ENCODE results near the gene SNX13.

DNA sequence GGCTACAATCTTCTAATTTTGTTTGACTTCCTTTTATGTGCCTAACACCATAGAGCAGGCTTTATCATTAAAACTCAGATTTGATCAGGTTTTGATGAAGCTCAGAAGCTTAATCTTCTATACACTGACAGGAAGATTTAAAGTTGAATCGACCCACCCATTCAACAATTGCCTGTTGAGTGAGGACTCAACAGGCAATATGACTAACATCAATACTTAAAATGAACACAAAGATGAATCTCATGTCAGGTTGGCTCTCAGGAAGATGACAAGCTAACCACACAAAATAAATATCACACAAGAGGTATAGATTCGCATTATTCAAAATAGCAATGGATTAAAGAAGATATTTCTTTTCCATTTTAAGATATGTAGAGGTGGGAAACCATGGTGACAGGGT lies 36.7 kb upstream of the SNX13 start:
- TF ChIP-seq EZH2phosphoT487 (IDR thresholded peaks at IDR 0.05; ENCODE audit: low read depth, severe bottlenecking, unreplicated experiment) (no peak), EZH2 (IDR thresholded peaks at IDR 0.05; ENCODE audit: borderline replicate concordance) (no peak)
- TF ChIP-seq, protein P1, sequence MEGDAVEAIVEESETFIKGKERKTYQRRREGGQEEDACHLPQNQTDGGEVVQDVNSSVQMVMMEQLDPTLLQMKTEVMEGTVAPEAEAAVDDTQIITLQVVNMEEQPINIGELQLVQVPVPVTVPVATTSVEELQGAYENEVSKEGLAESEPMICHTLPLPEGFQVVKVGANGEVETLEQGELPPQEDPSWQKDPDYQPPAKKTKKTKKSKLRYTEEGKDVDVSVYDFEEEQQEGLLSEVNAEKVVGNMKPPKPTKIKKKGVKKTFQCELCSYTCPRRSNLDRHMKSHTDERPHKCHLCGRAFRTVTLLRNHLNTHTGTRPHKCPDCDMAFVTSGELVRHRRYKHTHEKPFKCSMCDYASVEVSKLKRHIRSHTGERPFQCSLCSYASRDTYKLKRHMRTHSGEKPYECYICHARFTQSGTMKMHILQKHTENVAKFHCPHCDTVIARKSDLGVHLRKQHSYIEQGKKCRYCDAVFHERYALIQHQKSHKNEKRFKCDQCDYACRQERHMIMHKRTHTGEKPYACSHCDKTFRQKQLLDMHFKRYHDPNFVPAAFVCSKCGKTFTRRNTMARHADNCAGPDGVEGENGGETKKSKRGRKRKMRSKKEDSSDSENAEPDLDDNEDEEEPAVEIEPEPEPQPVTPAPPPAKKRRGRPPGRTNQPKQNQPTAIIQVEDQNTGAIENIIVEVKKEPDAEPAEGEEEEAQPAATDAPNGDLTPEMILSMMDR (IDR thresholded peaks at IDR 0.05; ENCODE audit: poor library complexity), result no peak

Measured in hepatocyte (in vitro differentiated cells).